AG20443 (cell line): ENCODE measurements around the gene PCBP1.
"Not testable (repeated sequence)": the region's sequence is repeated elsewhere in the genome, so short reads cannot be mapped to it uniquely, and the experiment has no call there.

ENCODE experiments used
- DNase-seq: peaks from one replicate; pipeline ENCODE4 v3.0.0; 2012; ENCODE audit warnings: low spot score, mixed read lengths

Gene PCBP1

GRCh38 chr2:70126413-70126812, 39.1 kb downstream of the PCBP1 start:
- DNase-seq = no peak

GRCh38 chr2:70128005-70128404, 40.7 kb downstream of the PCBP1 start:
- no peak for DNase-seq

- DNase-seq = not testable (repeated sequence)
These were observed 44.3 kb downstream of the PCBP1 start for GRCh38 chr2:70131344-70132143.

GRCh38 chr2:70132244-70133126, 45.2 kb downstream of the PCBP1 start:
- DNase-seq = peak; percentile 59

- no peak for DNase-seq
These were observed 45.8 kb downstream of the PCBP1 start for GRCh38 chr2:70133127-70133452.

GRCh38 chr2:70133491-70134322, 46.4 kb downstream of the PCBP1 start:
- DNase-seq = no peak

GRCh38 chr2:70134323-70134983, 47.2 kb downstream of the PCBP1 start:
- not testable (repeated sequence) for DNase-seq
